Keratinocyte (primary cell): Measurements from ENCODE around the gene SCARB1. TPM values are rescaled to one million over a fixed set of nuclear protein-coding genes. Genes with fewer than 3 reads are reported as not detected.

ENCODE experiments used
- DNase-seq: peaks from one replicate; pipeline ENCODE4 v3.0.0-alpha.2; 2011; ENCODE audit warnings: low read depth, missing footprints, low spot score
- FAIRE-seq: peaks from 2 replicates; lab custom pipeline; 2011; peaks lifted over from hg19 to GRCh38; lab: Jason Lieb, UNC
- H2AFZ ChIP-seq: 2 replicates; pipeline ENCODE4 v1.6.0; 2012; ENCODE audit warnings: low read length, control low read depth, inconsistent platforms; ENCODE audit not compliant: control insufficient read depth
- H3K27ac ChIP-seq: 2 replicates; pipeline ENCODE4 v1.5.1; 2011; ENCODE audit warnings: low read length; ENCODE audit not compliant: control insufficient read depth, insufficient read depth
- H3K27me3 ChIP-seq: 3 replicates; pipeline ENCODE4 v1.6.0; 2011; ENCODE audit warnings: low read length; ENCODE audit not compliant: control insufficient read depth, insufficient read depth; ENCODE audit errors: extremely low read depth
- H3K36me3 ChIP-seq, 2 experiments: 2 replicates in 1 of 2; 3 replicates in 1 of 2; pipeline ENCODE4 v1.5.1; 2011; ENCODE audit warnings: low read length in 2 of 2, mild to moderate bottlenecking in 1 of 2; ENCODE audit not compliant: control insufficient read depth in 2 of 2, insufficient read depth in 2 of 2; ENCODE audit errors: extremely low read depth in 1 of 2
- H3K4me1 ChIP-seq: 3 replicates; pipeline ENCODE4 v1.5.1; 2011; ENCODE audit warnings: low read length; ENCODE audit not compliant: control insufficient read depth, insufficient read depth; ENCODE audit errors: extremely low read depth
- H3K4me2 ChIP-seq: 3 replicates; pipeline ENCODE4 v1.6.0; 2011; ENCODE audit warnings: low read depth, low read length; ENCODE audit not compliant: control insufficient read depth, insufficient read depth; ENCODE audit errors: extremely low read depth
- H3K4me3 ChIP-seq, 3 experiments: fragments of 200-600 bp in 1 of 3; sonication (generic) in 1 of 3; 2 replicates in 2 of 3; 3 replicates in 1 of 3; pipeline ENCODE4 v1.5.1; 2011 to 2016; ENCODE audit warnings: low read length in 3 of 3, mild to moderate bottlenecking in 3 of 3, control low read depth in 2 of 3, inconsistent platforms in 1 of 3, low read depth in 1 of 3, mixed read lengths in 1 of 3, mixed run types in 1 of 3, moderate library complexity in 1 of 3; ENCODE audit not compliant: control insufficient read depth in 2 of 3, insufficient read depth in 2 of 3; ENCODE audit errors: extremely low read depth in 1 of 3
- H3K79me2 ChIP-seq: 2 replicates; pipeline ENCODE4 v1.6.0; 2012; ENCODE audit warnings: low read length; ENCODE audit not compliant: control insufficient read depth, insufficient read depth
- H3K9ac ChIP-seq: 3 replicates; pipeline ENCODE4 v1.6.0; 2011; ENCODE audit warnings: low read length; ENCODE audit not compliant: control insufficient read depth, insufficient read depth; ENCODE audit errors: extremely low read depth
- H3K9me1 ChIP-seq: 3 replicates; pipeline ENCODE4 v1.6.0; 2011; ENCODE audit warnings: low read length; ENCODE audit not compliant: control insufficient read depth, insufficient read depth; ENCODE audit errors: extremely low read depth
- H3K9me3 ChIP-seq: 2 replicates; pipeline ENCODE4 v1.5.1; 2012; ENCODE audit warnings: low read depth, low read length; ENCODE audit not compliant: control insufficient read depth
- H4K20me1 ChIP-seq: 3 replicates; pipeline ENCODE4 v1.6.0; 2011; ENCODE audit warnings: low read length; ENCODE audit not compliant: control insufficient read depth, insufficient read depth; ENCODE audit errors: extremely low read depth
- EZH2 ChIP-seq: IDR thresholded peaks from one replicate; pipeline ENCODE4 v1.6.1; 2012; ENCODE audit warnings: inconsistent platforms, mild to moderate bottlenecking, low read length, moderate library complexity
- dilution Hi-C: fragments of 300-500 bp; cut with MboI; formaldehyde crosslinking; loops from one replicate; pipeline ENCODE4 v1.7.0; 2020; ENCODE audit warnings: low sequenced_read_pairs; ENCODE audit not compliant: extremely low pct_ligation_motif_present
- polyA plus RNA-seq, 5 experiments: library from polyadenylated mRNA; depleted of rRNA in 3 of 5; stranded (reverse) in 3 of 5; stranded (forward) in 1 of 5; unstranded in 1 of 5; fragments of >200 nt; gene quantifications; 1 replicate in 1 of 5; 2 replicates in 3 of 5; 3 replicates in 1 of 5; pipeline versions ENCODE4 v1.2.1 to v1.2.3, GENCODE V29; 2011 to 2012; ENCODE audit warnings: missing spikeins in 2 of 5, low read depth in 1 of 5, low replicate concordance in 1 of 5
- TF ChIP-seq, protein P1 (sequence below), 3 experiments: IDR thresholded peaks in 1 of 3; conservative IDR thresholded peaks in 1 of 3; optimal IDR thresholded peaks in 1 of 3; 2 replicates in 2 of 3; 3 replicates in 1 of 3; pipeline versions ENCODE3 to v1.5.1; 2011; ENCODE audit warnings: low read length in 3 of 3, mild to moderate bottlenecking in 3 of 3, moderate library complexity in 2 of 3, control low read depth in 1 of 3, inconsistent platforms in 1 of 3; ENCODE audit not compliant: insufficient read depth in 2 of 3; ENCODE audit errors: extremely low read depth in 1 of 3

The SCARB1 gene
- polyA plus RNA-seq, 1 donor (not counting 4 experiments of a cell fraction or from before 2014, with no cell fraction given): 40.9 TPM

GRCh38 chr12:124740691-124741137 lies 123.0 kb downstream of the SCARB1 start:
- Histone ChIP-seq H3K27ac (no peak overlapping the region), H3K4me1 (no peaks in the 10 kb centered on the region), H3K9me3 (peaks cover 3% of the 10 kb centered on the region), H3K79me2 (no peaks in the 10 kb centered on the region), H3K36me3 (no peaks in the 10 kb centered on the region), H3K4me2 (no peak overlapping the region), H4K20me1 (peaks cover 3% of the 10 kb centered on the region), H3K9me1 (no peaks in the 10 kb centered on the region), H2AFZ (no peak overlapping the region), H3K4me3 (no peak overlapping the region), H3K9ac (no peak overlapping the region), H3K27me3 (peaks cover 16% of the 10 kb centered on the region)
- dilution Hi-C loops: no loop called here
- DNase-seq (no peak), FAIRE-seq (no peak)
- TF ChIP-seq, protein P1, sequence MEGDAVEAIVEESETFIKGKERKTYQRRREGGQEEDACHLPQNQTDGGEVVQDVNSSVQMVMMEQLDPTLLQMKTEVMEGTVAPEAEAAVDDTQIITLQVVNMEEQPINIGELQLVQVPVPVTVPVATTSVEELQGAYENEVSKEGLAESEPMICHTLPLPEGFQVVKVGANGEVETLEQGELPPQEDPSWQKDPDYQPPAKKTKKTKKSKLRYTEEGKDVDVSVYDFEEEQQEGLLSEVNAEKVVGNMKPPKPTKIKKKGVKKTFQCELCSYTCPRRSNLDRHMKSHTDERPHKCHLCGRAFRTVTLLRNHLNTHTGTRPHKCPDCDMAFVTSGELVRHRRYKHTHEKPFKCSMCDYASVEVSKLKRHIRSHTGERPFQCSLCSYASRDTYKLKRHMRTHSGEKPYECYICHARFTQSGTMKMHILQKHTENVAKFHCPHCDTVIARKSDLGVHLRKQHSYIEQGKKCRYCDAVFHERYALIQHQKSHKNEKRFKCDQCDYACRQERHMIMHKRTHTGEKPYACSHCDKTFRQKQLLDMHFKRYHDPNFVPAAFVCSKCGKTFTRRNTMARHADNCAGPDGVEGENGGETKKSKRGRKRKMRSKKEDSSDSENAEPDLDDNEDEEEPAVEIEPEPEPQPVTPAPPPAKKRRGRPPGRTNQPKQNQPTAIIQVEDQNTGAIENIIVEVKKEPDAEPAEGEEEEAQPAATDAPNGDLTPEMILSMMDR (optimal IDR thresholded peaks at IDR 0.05 in 1 of 3, IDR thresholded peaks at IDR 0.05 in 1 of 3, conservative IDR thresholded peaks at IDR 0.05 in 1 of 3; ENCODE audit: extremely low read depth in 1 of 3, insufficient read depth in 2 of 3, low read length in 3 of 3): peak in 1 of 3 experiments; percentile 29
- TF ChIP-seq EZH2: no peak

DNA sequence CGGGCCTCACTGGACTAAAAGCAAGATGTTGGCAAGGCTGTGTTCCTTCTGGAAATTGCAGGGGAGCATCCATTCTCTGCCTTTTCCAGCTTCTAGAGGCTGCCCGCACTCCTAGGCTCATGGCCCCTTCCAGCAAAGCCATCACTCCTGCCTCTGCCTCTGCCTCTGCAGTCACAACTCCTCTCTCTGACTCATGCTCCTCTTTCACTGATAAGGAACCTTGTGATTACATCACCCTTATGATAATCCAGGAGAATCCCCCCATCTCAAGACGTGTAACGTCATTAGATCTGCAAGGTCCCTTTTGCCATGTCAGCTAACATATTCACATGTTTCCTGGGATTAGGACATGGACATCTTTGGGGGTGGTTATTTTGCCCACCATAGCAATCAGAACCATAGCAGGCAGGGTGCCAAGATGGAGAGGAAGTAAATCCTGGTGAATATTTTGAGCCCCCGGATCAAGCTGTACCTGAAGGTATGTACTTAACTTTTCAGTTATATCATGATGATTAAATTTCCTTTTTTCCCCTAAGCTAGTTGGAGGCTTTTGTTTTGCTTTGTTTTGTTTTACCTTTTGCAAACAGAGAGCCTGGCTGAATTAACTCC lies 123.6 kb downstream of the SCARB1 start:
- no peak for TF ChIP-seq EZH2
- TF ChIP-seq, protein P1 (optimal IDR thresholded peaks at IDR 0.05 in 1 of 3, IDR thresholded peaks at IDR 0.05 in 1 of 3, conservative IDR thresholded peaks at IDR 0.05 in 1 of 3; ENCODE audit: extremely low read depth in 1 of 3, insufficient read depth in 2 of 3, low read length in 3 of 3): no peak
- peaks cover 2% of the 10 kb centered on the region for H4K20me1 ChIP-seq
- dilution Hi-C loops: no loop called here
- no peaks in the 10 kb centered on the region for H3K4me1 ChIP-seq
- H3K27ac ChIP-seq: no peak overlapping the region
- no peak for FAIRE-seq
- no peak overlapping the region for H2AFZ ChIP-seq
- H3K79me2 ChIP-seq: no peaks in the 10 kb centered on the region
- H3K9me1 ChIP-seq: no peaks in the 10 kb centered on the region
- H3K27me3 ChIP-seq: peaks cover 16% of the 10 kb centered on the region
- no peak for DNase-seq
- H3K9me3 ChIP-seq: peaks cover 3% of the 10 kb centered on the region
- H3K4me3 ChIP-seq: no peak overlapping the region
- no peak overlapping the region for H3K9ac ChIP-seq
- no peak overlapping the region for H3K4me2 ChIP-seq
- H3K36me3 ChIP-seq: no peaks in the 10 kb centered on the region
